Measurements from ENCODE around the gene PJA2.
A peak's percentile ranks its signal among the peaks of the same experiment; 100 is the strongest.
"Not testable (repeated sequence)": the region's sequence is repeated elsewhere in the genome, so short reads cannot be mapped to it uniquely, and the experiment has no call there.

PJA2 gene

GRCh38 chr5:109409844-109410388 is at the start of gene PJA2:
Gene PJA2, minus strand, starts transcription at chr5:109409974. Its CDS starts 26,541 bp downstream, at chr5:109383433.
- DNase-seq (ENCODE audit: insufficient read length, low spot score), result peak; percentile 65
- peak; percentile 99 for FAIRE-seq
- 0 out of 2 replicates have a peak, but pooled peaks have one; percentile 28 for TF ChIP-seq POLR2A (IDR thresholded peaks at IDR 0.05; ENCODE audit: low read depth, low read length)

GRCh38 chr5:109455598-109456096 is 45.9 kb upstream of the PJA2 start:
- DNase-seq (ENCODE audit: insufficient read length, low spot score), result peak; percentile 58
- TF ChIP-seq POLR2A (IDR thresholded peaks at IDR 0.05; ENCODE audit: low read depth, low read length), result no peak
- peak; percentile 100 for FAIRE-seq

GRCh38 chr5:109454731-109455505 is 45.1 kb upstream of the PJA2 start:
- TF ChIP-seq POLR2A (IDR thresholded peaks at IDR 0.05; ENCODE audit: low read depth, low read length), result no peak
- DNase-seq (ENCODE audit: insufficient read length, low spot score), result no peak
- peak; percentile 83 for FAIRE-seq

- DNase-seq (ENCODE audit: insufficient read length, low spot score) (no peak), FAIRE-seq (no peak)
- TF ChIP-seq POLR2A (IDR thresholded peaks at IDR 0.05; ENCODE audit: low read depth, low read length), result no peak
These were observed 43.5 kb upstream of the PJA2 start for GRCh38 chr5:109453251-109453650.

- no peak for FAIRE-seq
- TF ChIP-seq POLR2A (IDR thresholded peaks at IDR 0.05; ENCODE audit: low read depth, low read length), result no peak
- DNase-seq (ENCODE audit: insufficient read length, low spot score), result no peak
These were observed 42.9 kb upstream of the PJA2 start for GRCh38 chr5:109452661-109453060.

- no peak for FAIRE-seq
- DNase-seq (ENCODE audit: insufficient read length, low spot score), result no peak
- no peak for TF ChIP-seq POLR2A (IDR thresholded peaks at IDR 0.05; ENCODE audit: low read depth, low read length)
These were observed 41.4 kb upstream of the PJA2 start for GRCh38 chr5:109451146-109451545.

- FAIRE-seq, result no peak
- no peak for DNase-seq (ENCODE audit: insufficient read length, low spot score)
- no peak for TF ChIP-seq POLR2A (IDR thresholded peaks at IDR 0.05; ENCODE audit: low read depth, low read length)
These were observed 40.5 kb upstream of the PJA2 start for GRCh38 chr5:109450129-109450877.

GRCh38 chr5:109448838-109449237 is 39.1 kb upstream of the PJA2 start:
- DNase-seq (ENCODE audit: insufficient read length, low spot score) (no peak), FAIRE-seq (no peak)
- TF ChIP-seq POLR2A (IDR thresholded peaks at IDR 0.05; ENCODE audit: low read depth, low read length), result no peak

GRCh38 chr5:109439590-109439989 is 29.8 kb upstream of the PJA2 start:
- no peak for FAIRE-seq
- no peak for TF ChIP-seq POLR2A (IDR thresholded peaks at IDR 0.05; ENCODE audit: low read depth, low read length)
- no peak for DNase-seq (ENCODE audit: insufficient read length, low spot score)

- no peak for TF ChIP-seq POLR2A (IDR thresholded peaks at IDR 0.05; ENCODE audit: low read depth, low read length)
- no peak for DNase-seq (ENCODE audit: insufficient read length, low spot score)
- no peak for FAIRE-seq
These were observed 16.3 kb upstream of the PJA2 start for GRCh38 chr5:109426075-109426474.

- not testable (repeated sequence) for FAIRE-seq
These were observed 15.7 kb upstream of the PJA2 start for GRCh38 chr5:109425521-109425920.

GRCh38 chr5:109421956-109422355 is 12.2 kb upstream of the PJA2 start:
- DNase-seq (ENCODE audit: insufficient read length, low spot score), result no peak
- peak; percentile 11 for FAIRE-seq
- no peak for TF ChIP-seq POLR2A (IDR thresholded peaks at IDR 0.05; ENCODE audit: low read depth, low read length)

More at GRCh38 chr5:109425521-109425920, 15.7 kb upstream of the PJA2 start:
- not testable (repeated sequence) for DNase-seq (ENCODE audit: insufficient read length, low spot score)

- DNase-seq (ENCODE audit: insufficient read length, low spot score) (no peak), FAIRE-seq (no peak)
- no peak for TF ChIP-seq POLR2A (IDR thresholded peaks at IDR 0.05; ENCODE audit: low read depth, low read length)
These were observed 9.1 kb upstream of the PJA2 start for GRCh38 chr5:109418712-109419352.

GRCh38 chr5:109416882-109417281 is 7.1 kb upstream of the PJA2 start:
- FAIRE-seq (no peak), DNase-seq (ENCODE audit: insufficient read length, low spot score) (no peak)
- no peak for TF ChIP-seq POLR2A (IDR thresholded peaks at IDR 0.05; ENCODE audit: low read depth, low read length)

GRCh38 chr5:109413921-109414461 is 4.2 kb upstream of the PJA2 start:
- FAIRE-seq; DNase-seq (ENCODE audit: insufficient read length, low spot score): not testable (repeated sequence)

All from H54 (cell line).